ENCODE results near the gene COL23A1. TPM values are rescaled to one million over a fixed set of nuclear protein-coding genes. Genes with fewer than 3 reads are reported as not detected.
A peak's percentile ranks its signal among the peaks of the same experiment; 100 is the strongest.

Gene COL23A1
- total RNA-seq, 1 donor from 2014 or later: 0.40 TPM

DNA sequence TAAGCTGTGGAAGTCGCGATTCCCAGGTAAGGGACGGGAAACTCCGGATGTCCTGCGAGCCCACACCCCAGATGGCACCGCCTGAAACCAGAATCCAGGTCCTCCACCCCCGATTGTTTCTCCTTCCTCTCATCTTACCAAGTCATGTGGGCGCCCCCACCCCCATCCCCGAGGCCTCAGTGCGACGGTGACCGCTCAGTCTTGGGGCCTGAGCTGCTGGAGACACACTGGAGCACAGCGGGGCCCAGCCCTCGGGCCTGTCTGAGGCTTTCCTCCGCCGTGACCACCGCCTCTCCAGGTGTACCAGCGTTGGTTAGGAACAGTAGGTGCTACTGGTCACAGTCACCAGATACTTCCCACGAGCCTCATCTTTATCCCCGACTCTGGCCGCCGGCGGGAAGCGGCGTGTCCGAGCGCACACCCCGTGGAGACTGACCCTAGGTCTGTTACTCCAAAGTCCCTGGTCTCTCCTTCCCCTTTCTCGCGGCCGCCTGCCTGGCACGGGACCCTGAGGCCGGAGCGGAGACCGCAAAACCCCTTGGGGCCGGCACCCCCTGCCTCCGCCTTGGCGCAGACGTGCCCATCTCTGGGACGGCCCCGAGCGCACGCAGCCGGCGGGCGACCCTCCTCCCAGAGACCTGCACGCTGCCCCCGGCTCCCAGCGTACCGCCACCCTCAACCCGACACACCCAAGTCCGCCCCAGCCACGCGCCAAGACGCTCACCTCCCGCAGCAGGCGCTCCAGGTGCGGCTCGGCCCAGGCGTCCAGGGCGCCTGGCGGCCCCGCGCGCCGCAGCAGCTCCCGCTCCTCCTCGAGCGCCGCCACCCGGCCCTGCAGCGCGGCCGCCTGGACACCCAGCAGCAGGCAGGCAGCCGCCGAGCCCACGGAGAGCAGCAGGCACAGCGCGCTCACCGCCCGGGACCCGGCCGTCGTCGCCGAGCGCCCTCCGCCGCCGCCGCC is 733 bp downstream of the COL23A1 start:
- peak; percentile 48 to 75 for DNase-seq (ENCODE audit: low read depth in 2 of 2)

GRCh38 chr5:178588769-178589168 is 1.4 kb downstream of the COL23A1 start:
- no peak for DNase-seq (ENCODE audit: low read depth in 2 of 2)

GRCh38 chr5:178587763-178588611 is 2.2 kb downstream of the COL23A1 start:
- no peak for DNase-seq (ENCODE audit: low read depth in 2 of 2)

GRCh38 chr5:178586396-178586795 is 3.8 kb downstream of the COL23A1 start:
- DNase-seq (ENCODE audit: low read depth in 2 of 2): no peak

DNA sequence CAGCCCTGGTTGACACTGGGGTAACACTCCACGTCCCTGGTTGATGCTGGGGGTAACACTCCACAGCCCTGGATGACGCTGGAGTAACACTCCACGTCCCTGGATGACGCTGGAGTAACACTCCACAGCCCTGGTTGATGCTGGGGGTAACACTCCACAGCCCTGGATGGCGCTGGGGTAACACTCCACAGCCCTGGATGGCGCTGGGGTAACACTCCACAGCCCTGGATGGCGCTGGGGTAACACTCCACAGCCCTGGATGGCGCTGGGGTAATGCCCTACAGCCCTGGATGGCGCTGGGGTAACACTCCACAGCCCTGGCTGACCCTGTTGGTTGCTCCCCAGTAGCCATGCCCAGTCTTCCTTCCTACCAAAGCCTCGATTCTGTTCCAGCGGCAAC is 4.8 kb downstream of the COL23A1 start:
- DNase-seq (ENCODE audit: low read depth in 2 of 2): peak; percentile 5 to 48

DNA sequence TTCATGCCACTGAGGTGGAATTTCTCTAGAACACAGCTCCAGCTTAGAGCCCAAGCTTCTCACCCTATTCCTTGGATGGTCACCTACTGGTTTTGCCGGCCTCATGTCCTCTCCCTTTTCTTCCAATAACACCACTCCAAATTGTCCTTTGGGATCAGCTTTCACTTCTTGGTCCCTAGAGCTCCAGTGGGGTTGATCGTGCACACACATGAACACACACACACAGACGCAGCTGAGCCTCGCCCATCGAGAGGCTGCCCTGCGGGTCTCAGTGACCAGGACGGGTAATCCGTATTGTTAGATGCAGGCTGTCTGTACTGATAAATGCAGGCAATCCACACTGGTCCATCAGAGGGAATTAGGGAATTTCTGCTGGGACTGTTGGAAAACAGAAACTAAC is 6.9 kb downstream of the COL23A1 start:
- DNase-seq (ENCODE audit: low read depth in 2 of 2): no peak

DNA sequence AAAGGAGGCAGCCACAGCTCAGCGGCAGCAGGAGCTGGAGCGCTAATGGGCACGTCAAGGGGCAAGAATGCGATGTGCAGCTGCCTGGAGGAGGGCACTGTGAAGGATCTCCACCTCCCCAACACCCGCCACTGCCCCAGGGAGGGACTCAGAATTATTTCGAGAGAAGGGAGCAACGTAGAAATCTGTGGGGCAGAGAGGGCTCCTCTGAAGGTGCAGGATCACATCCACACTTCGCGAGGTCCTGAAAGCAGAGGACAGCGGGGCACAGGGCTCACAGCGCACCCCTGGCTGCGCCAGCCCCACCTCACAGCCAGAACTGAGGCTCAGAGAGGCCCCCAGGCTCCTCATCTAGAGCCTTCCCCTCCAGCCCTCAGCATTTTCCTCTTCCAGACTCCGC is 7.9 kb downstream of the COL23A1 start:
- no peak for DNase-seq (ENCODE audit: low read depth in 2 of 2)

DNA sequence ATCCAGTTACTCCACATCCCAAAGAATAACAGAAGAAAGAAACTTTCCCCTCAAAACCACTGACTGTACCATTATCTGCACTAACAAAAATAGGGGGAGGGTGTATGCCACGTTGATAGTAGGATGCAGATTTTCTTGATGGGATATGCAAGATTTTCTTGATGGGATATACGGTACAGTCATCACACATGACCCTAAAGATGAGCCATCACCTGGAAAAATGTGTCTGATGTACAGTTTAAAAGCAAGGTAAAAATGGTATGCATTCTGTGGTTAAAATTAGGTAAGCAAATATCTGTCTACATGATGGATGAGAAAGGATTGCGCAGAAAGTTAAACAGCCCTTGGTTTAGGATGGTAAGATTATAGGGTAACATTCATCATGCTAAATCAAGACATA is 8.6 kb downstream of the COL23A1 start:
- no peak for DNase-seq (ENCODE audit: low read depth in 2 of 2)

GRCh38 chr5:178580271-178580955 is 9.8 kb downstream of the COL23A1 start:
- no peak for DNase-seq (ENCODE audit: low read depth in 2 of 2)

DNA sequence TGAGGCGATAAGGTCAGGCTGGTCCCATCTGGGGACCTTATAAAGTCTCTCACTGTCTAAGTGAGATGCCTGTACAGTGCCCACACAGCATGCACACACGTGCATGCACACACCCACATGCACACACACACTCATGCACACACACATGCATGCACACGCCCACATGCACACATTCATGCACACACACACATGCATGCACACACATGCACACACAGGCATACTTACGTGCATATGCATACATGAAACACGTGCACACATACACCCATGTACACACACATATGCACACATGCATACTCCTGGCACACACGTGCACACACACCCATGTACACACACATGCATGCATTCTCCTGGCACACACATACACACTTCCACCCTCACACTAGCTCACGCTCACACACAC is 12.2 kb downstream of the COL23A1 start:
- no peak for DNase-seq (ENCODE audit: low read depth in 2 of 2)

DNA sequence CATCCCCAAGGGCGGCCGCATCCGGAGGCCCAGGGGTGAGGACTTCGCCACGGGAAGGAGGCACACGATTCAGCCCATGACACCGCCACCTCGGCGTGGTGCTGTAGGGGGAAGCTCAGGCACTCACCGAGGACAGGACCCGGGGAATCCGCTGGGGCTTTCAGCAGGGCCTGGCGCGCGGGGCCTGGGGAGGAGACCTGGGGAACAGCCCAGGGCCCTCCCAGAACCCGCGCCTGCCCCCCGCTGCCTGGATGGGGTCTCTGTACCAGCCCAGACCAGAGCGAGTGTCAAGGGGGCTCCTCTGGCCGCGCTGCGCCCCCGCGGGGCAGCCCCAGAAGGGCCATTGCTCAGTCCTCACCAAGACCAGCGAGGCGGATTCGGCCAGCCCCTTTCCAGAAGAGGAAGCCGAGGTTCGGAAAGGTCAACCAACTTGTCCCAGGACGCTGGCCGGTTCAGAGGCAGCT is 12.8 kb downstream of the COL23A1 start:
- DNase-seq (ENCODE audit: low read depth in 2 of 2): no peak

DNA sequence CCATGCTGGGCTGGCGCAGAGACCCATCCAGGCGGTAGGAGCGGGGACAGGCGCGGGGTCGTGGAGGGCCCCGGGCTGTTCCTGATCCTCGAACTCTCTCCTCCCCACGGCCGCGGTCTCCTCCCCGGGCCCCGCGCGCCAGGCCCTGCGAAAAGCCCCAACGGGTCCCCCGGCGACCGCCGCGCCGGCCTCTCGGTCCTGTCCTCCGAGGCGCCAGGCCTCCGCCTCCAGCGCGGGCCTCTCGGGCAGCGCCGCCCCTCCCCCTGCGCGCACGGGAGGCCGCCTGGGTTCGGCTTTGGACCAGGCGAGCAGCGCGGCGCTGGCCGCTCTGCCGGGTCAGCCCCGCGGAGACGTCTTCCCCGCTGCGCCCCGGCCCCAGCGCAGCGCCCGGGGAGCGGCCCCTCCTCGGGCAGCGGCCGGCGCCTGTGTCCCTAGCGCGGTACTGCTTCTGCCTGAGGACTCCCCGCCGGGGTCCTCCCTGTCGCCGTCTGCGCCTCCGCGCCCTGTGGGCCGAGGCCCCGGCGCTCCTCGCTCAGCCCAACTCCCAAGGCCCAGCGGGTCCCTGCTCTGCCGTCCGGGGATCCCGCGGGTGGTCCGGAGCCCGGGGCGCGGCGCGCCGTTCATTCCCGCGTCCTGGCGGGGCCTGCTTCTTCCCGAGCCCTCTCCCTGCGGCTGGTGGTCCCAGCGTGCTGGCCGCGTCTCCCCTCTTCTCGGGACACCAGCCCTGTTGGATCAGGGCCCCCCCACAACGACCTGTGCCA is 13.4 kb downstream of the COL23A1 start:
- DNase-seq (ENCODE audit: low read depth in 2 of 2): no peak

- DNase-seq (ENCODE audit: low read depth in 2 of 2): no peak
Measured at GRCh38 chr5:178573216-178573615, 17.0 kb downstream of the COL23A1 start.

DNA sequence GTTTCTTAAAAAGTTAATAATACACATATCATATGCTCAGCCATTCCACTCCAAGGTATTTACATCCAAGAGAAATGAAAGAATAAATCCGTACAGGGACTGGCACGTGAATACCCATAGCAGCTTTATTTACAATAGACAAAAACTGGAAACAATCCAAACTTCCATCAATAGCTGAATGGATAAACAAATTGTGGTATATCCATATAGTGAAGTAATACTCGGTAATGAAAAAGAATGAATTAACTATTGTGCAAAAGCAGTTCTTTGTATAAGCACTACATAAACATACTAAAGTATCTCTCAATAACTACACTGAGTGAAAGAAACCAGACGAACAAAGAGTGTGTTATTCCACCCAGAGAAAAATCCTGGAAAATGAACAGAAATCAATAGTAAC is 17.6 kb downstream of the COL23A1 start:
- DNase-seq (ENCODE audit: low read depth in 2 of 2): no peak

DNA sequence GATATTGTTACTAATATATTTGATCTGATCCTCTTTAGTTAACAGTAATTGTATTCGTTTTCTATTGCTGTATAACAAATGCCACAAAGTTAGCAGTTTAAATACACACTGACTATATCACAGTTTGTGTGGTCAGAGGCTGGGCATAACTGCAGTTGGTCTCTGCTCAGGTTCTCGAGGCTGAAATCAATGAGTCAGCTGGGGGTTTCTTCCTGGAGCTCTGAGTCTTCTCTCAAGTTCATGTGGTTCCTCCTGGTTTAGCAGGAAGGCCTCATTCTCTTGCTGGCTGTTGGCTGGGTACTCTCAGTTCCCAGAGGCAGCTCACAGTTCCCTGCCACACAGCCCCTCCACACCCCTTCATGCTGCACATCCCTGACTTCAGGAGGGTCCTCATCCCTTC is 20.7 kb downstream of the COL23A1 start:
- DNase-seq (ENCODE audit: low read depth in 2 of 2): no peak

- DNase-seq (ENCODE audit: low read depth in 2 of 2): no peak
Measured at GRCh38 chr5:178564811-178565550, 25.2 kb downstream of the COL23A1 start.

- no peak for DNase-seq (ENCODE audit: low read depth in 2 of 2)
Measured at GRCh38 chr5:178564397-178564796, 25.8 kb downstream of the COL23A1 start.

- no peak for DNase-seq (ENCODE audit: low read depth in 2 of 2)
Measured at GRCh38 chr5:178563621-178564020, 26.6 kb downstream of the COL23A1 start.

DNA sequence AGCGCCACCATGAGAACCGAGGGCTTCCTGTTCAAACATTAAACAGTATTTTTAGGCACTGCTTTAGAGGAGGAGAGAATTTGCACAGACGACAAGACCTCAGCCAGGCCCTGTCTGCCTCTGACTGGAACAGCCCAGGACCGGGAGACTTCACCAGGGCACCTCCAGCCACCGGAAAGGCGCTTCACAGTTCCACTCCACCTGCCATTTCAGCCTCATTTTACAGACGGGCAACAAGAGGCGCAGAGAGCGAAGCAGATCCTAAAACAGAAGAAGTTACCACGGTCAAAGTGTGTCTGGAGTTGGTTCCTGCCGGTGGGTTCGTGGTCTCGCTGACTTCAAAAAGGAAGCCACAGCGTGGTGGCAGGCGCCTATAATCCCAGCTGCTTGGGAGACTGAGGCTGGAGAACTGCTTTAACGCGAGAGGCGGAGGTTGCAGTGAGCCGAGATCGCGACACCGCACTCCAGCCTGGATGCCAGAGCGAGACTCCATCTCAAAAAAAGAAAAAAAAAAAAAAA is 28.4 kb downstream of the COL23A1 start:
- DNase-seq (ENCODE audit: low read depth in 2 of 2): no peak

- DNase-seq (ENCODE audit: low read depth in 2 of 2): no peak
Measured at GRCh38 chr5:178560911-178561310, 29.3 kb downstream of the COL23A1 start.

Measured in lung microvascular endothelial cell (primary cell).